OCI-LY7 (cell line): ENCODE measurements around the gene MCEE. TPM values are rescaled to one million over a fixed set of nuclear protein-coding genes. Genes with fewer than 3 reads are reported as not detected.

ENCODE experiments used
- BruUV-seq: library from RNA; stranded (reverse); fragments of 400-500 nt; replicated peaks from 2 replicates; lab custom pipeline; 2021; lab: Mats Ljungman, UMichigan
- CTCF ChIA-PET: fragments of 300-600 bp; sonication (Branson Sonifier 250); formaldehyde crosslinking; loops from one replicate; lab custom pipeline; 2022; ENCODE audit warnings: antibody characterized with exemption; ENCODE audit not compliant: unreplicated experiment; lab: Charles Lee
- POLR2A ChIA-PET: fragments of 300-600 bp; sonication (Branson Sonifier 250); formaldehyde crosslinking; loops from one replicate; lab custom pipeline; 2022; ENCODE audit warnings: antibody characterized with exemption; lab: Charles Lee
- DNase-seq: peaks from one replicate; pipeline ENCODE4 v3.0.0-alpha.2; 2015; ENCODE audit warnings: low spot score
- H2AFZ ChIP-seq: fragments of 200-600 bp; sonication (generic), shearing (Covaris generic); 2 replicates; pipeline ENCODE4 v1.6.1; 2014; ENCODE audit warnings: mild to moderate bottlenecking, antibody characterized with exemption, low read length, moderate library complexity
- H3K27ac ChIP-seq: fragments of 200-600 bp; sonication (generic); 2 replicates; pipeline ENCODE4 v1.5.1; 2014; ENCODE audit warnings: mixed run types, low read depth, mild to moderate bottlenecking, moderate library complexity, low read length, inconsistent platforms; ENCODE audit not compliant: poor library complexity, severe bottlenecking
- H3K36me3 ChIP-seq: fragments of 200-600 bp; sonication (generic); 2 replicates; pipeline ENCODE4 v1.6.1; 2014; ENCODE audit warnings: mild to moderate bottlenecking, antibody characterized with exemption, low read length, moderate library complexity, mixed read lengths; ENCODE audit not compliant: insufficient read depth
- H3K4me1 ChIP-seq: fragments of 200-600 bp; sonication (generic); 2 replicates; pipeline ENCODE4 v1.5.1; 2014; ENCODE audit warnings: mild to moderate bottlenecking, low read length; ENCODE audit not compliant: insufficient read depth, poor library complexity, severe bottlenecking
- H3K4me2 ChIP-seq: fragments of 200-600 bp; sonication (generic); 2 replicates; pipeline ENCODE4 v1.6.1; 2014; ENCODE audit warnings: mild to moderate bottlenecking, low read length
- H3K4me3 ChIP-seq: fragments of 200-600 bp; sonication (generic); 2 replicates; pipeline ENCODE4 v1.5.1; 2014; ENCODE audit warnings: mild to moderate bottlenecking, low read depth, low read length; ENCODE audit not compliant: poor library complexity, severe bottlenecking
- H3K79me2 ChIP-seq: fragments of 200-600 bp; sonication (generic); 2 replicates; pipeline ENCODE4 v1.6.1; 2016; ENCODE audit warnings: low read depth, mild to moderate bottlenecking, low read length, moderate library complexity, mixed read lengths; ENCODE audit not compliant: insufficient read depth
- H3K9me2 ChIP-seq: fragments of 200-600 bp; sonication (generic); 2 replicates; pipeline ENCODE4 v1.6.1; 2016; ENCODE audit warnings: mild to moderate bottlenecking, low read length, mixed read lengths; ENCODE audit not compliant: insufficient read depth
- H3K9me3 ChIP-seq: fragments of 200-600 bp; sonication (generic); 2 replicates; pipeline ENCODE4 v1.6.1; 2014; ENCODE audit warnings: mild to moderate bottlenecking, mixed run types, low read length, mixed read lengths
- H4K20me1 ChIP-seq: fragments of 200-600 bp; sonication (generic); 2 replicates; pipeline ENCODE4 v1.6.1; 2014; ENCODE audit warnings: mild to moderate bottlenecking, antibody characterized with exemption, low read length, moderate library complexity, mixed read lengths; ENCODE audit not compliant: insufficient read depth
- EZH2phosphoT487 ChIP-seq: fragments of 200-600 bp; sonication (generic); IDR thresholded peaks from 2 replicates; pipeline ENCODE4 v1.6.1; 2018; ENCODE audit warnings: low read depth, borderline replicate concordance, mild to moderate bottlenecking, mixed run types, antibody characterized with exemption, low read length, moderate library complexity, mixed read lengths
- intact Hi-C: fragments of 100-400 bp; cut with micrococcal nuclease; formaldehyde crosslinking; loops from one replicate; pipeline ENCODE4 v1.10.0; 2022; ENCODE audit not compliant: unreplicated experiment
- total RNA-seq, 2 experiments: library from RNA; depleted of rRNA in 1 of 2; stranded (reverse); fragments of >200 nt in 1 of 2; shearing (Covaris generic) in 1 of 2; gene quantifications; 2 replicates each; pipeline ENCODE4 v1.2.3, GENCODE V29; 2014 to 2022
- TF ChIP-seq, protein P1 (sequence below): fragments of 200-600 bp; sonication (generic); conservative IDR thresholded peaks from 2 replicates; pipeline ENCODE4 v1.5.1; 2014; ENCODE audit warnings: mild to moderate bottlenecking, antibody characterized with exemption, low read length, moderate library complexity, mixed read lengths

The MCEE gene
- total RNA-seq, 2 experiments from 2014 or later: 26.4 to 30.8 TPM

DNA sequence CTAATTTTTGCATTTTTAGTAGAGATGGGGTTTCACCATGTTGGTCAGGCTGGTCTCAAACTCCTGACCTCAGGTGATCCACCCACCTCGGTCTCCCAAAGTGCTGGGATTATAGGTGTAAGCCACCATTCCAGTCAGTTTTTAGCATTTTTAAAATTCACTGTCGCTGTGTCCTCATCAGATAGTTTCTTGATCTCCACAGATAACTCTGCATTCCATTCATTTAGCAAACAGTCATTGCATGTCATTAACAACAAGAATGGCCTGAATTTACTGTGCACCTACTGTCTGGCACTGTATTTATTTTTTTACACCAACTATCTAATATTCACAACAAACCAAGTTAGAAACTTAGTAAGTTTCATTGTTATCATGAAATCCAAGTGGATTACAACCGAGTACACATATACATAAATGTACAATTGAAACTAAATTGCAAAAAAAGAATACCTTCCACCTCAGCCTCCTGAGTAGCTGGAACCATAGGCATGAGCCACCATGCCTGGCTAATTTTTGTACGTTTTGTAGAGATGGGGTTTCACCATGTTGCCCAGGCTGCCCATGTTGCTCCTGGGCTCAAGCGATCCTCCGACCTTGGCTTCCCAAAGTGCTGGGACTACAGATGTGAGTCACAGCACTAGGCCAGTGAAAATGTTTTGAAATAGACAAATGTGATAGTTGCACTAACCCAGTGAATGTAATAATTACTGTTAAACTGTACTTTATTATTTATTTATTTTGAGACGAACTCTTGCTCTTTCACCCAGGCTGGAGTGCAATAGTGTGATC lies 4.3 kb downstream of the MCEE start:
- no peak overlapping the region for H3K27ac ChIP-seq
- H3K4me2 ChIP-seq: no peak overlapping the region
- no peak for DNase-seq
- no peaks in the 10 kb centered on the region for H3K9me2 ChIP-seq
- intact Hi-C loops: no loop called here
- BruUV-seq: no TSS peak
- no peaks in the 10 kb centered on the region for H3K9me3 ChIP-seq
- no peak for TF ChIP-seq EZH2phosphoT487
- TF ChIP-seq, protein P1, sequence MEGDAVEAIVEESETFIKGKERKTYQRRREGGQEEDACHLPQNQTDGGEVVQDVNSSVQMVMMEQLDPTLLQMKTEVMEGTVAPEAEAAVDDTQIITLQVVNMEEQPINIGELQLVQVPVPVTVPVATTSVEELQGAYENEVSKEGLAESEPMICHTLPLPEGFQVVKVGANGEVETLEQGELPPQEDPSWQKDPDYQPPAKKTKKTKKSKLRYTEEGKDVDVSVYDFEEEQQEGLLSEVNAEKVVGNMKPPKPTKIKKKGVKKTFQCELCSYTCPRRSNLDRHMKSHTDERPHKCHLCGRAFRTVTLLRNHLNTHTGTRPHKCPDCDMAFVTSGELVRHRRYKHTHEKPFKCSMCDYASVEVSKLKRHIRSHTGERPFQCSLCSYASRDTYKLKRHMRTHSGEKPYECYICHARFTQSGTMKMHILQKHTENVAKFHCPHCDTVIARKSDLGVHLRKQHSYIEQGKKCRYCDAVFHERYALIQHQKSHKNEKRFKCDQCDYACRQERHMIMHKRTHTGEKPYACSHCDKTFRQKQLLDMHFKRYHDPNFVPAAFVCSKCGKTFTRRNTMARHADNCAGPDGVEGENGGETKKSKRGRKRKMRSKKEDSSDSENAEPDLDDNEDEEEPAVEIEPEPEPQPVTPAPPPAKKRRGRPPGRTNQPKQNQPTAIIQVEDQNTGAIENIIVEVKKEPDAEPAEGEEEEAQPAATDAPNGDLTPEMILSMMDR: no peak
- no peak overlapping the region for H3K4me3 ChIP-seq
- H4K20me1 ChIP-seq: no peaks in the 10 kb centered on the region
- H3K4me1 ChIP-seq: peaks cover 18% of the 10 kb centered on the region
- H3K79me2 ChIP-seq: peaks cover 47% of the 10 kb centered on the region
- ChIA-PET CTCF (no interaction called here), POLR2A (interaction anchor here (0.7 to 1.8 kb wide), 3 partner anchors 10 to 433 kb away, joined by 3 to 8 read pairs (median 5); no protein-coding TSS in a partner anchor)
- no peak overlapping the region for H2AFZ ChIP-seq
- H3K36me3 ChIP-seq: peaks cover 58% of the 10 kb centered on the region

DNA sequence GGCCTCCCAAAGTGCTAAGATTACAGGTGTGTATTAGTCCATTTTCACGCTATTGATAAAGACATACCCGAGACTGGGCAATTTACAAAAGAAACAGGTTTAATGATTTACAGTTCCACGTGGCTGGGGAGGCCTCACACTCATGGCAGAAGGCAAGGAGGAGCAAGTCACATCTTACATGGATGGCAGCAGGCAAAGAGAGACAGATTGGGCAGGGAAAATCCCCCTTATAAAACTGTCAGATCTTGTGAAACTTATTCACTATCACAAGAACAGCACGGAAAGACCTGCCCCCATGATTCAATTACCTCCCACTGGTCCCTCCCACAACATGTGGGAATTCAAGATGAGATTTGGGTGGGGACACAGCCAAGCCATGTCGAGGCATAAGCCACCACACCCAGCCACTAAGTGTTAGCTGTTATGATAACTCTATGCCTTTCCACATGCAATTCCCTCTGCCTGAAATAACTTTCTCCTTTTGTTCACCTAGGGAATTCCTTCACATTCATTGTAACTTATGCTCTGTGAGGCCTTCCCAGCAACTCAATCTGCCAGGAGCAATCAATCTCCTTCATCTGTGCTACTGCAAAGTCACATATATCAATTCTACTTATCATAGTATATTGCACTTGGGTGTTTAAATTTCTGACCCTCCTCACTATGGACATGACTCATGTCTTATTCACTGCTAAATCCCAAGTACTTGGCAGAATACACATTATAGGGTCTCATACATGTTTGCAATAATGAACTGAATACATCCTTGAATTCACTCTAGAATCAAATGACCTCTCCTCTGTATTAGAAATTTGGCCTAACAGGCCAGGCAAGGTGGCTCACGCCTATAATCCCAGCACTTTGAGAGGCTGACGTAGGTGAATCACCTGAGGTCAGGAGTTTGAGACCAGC lies 7.4 kb downstream of the MCEE start:
- no peaks in the 10 kb centered on the region for H3K9me2 ChIP-seq
- no peak overlapping the region for H3K4me3 ChIP-seq
- peaks cover 3% of the 10 kb centered on the region for H3K4me1 ChIP-seq
- no peaks in the 10 kb centered on the region for H3K9me3 ChIP-seq
- no peak overlapping the region for H3K4me2 ChIP-seq
- no TSS peak for BruUV-seq
- DNase-seq: no peak
- H4K20me1 ChIP-seq: no peaks in the 10 kb centered on the region
- ChIA-PET POLR2A (no interaction called here), CTCF (no interaction called here)
- TF ChIP-seq, protein P1: no peak
- no peak for TF ChIP-seq EZH2phosphoT487
- H3K79me2 ChIP-seq: peaks cover 24% of the 10 kb centered on the region
- H2AFZ ChIP-seq: no peak overlapping the region
- intact Hi-C loops: no loop called here
- peaks cover 71% of the 10 kb centered on the region for H3K36me3 ChIP-seq
- H3K27ac ChIP-seq: no peak overlapping the region
